ENCODE results near the gene SDE2.
"Not testable (repeated sequence)": the region's sequence is repeated elsewhere in the genome, so short reads cannot be mapped to it uniquely, and the experiment has no call there.

The SDE2 gene

GRCh38 chr1:226004396-226004795 lies 5.3 kb upstream of the SDE2 start:
- no peak for DNase-seq

- DNase-seq, result no peak
Measured at GRCh38 chr1:226003502-226004170, 4.5 kb upstream of the SDE2 start.

- DNase-seq, result peak; percentile 56 to 65
Measured at GRCh38 chr1:226002667-226003501, 3.7 kb upstream of the SDE2 start.

- DNase-seq, result peak; percentile 92 to 96
Measured at GRCh38 chr1:226001963-226002666, 3.0 kb upstream of the SDE2 start.

- no peak for DNase-seq
Measured at GRCh38 chr1:226001088-226001487, 1.9 kb upstream of the SDE2 start.

GRCh38 chr1:226000493-226001081 lies 1.4 kb upstream of the SDE2 start:
- not testable (repeated sequence) for DNase-seq

GRCh38 chr1:225999912-226000337 lies 782 bp upstream of the SDE2 start:
- peak; percentile 30 to 36 for DNase-seq

- peak in 1 of 2 experiments; percentile 12 for DNase-seq
Measured at GRCh38 chr1:225998560-225999226, 450 bp downstream of the SDE2 start.

GRCh38 chr1:225996946-225997545 lies 2.1 kb downstream of the SDE2 start:
- no peak for DNase-seq

- DNase-seq, result no peak
Measured at GRCh38 chr1:225995919-225996864, 3.0 kb downstream of the SDE2 start.

- no peak for DNase-seq
Measured at GRCh38 chr1:225990705-225991464, 8.3 kb downstream of the SDE2 start.

- DNase-seq, result peak; percentile 48 to 67
Measured at GRCh38 chr1:225987491-225988316, 11.4 kb downstream of the SDE2 start.

- no peak for DNase-seq
Measured at GRCh38 chr1:225981714-225982113, 17.4 kb downstream of the SDE2 start.

GRCh38 chr1:225980005-225980836 lies 18.9 kb downstream of the SDE2 start:
- no peak for DNase-seq

- DNase-seq, result no peak
Measured at GRCh38 chr1:225979421-225979820, 19.7 kb downstream of the SDE2 start.

- no peak for DNase-seq
Measured at GRCh38 chr1:225977937-225978748, 21.0 kb downstream of the SDE2 start.

GRCh38 chr1:225975146-225975545 lies 24.0 kb downstream of the SDE2 start:
- not testable (repeated sequence) for DNase-seq
